Panc1 (cell line): ENCODE data around the gene NEUROG1. TPM values are rescaled to one million over a fixed set of nuclear protein-coding genes. Genes with fewer than 3 reads are reported as not detected.

Source experiments
- ATAC-seq: fragments of 200-7000 bp; cut with Tn5 transposase; 2 replicates; pipeline ENCODE4 v1.9.1; 2020; ENCODE audit warnings: mild to moderate bottlenecking, moderate library complexity
- BruUV-seq: library from RNA; stranded (reverse); fragments of 400-500 nt; replicated peaks from 2 replicates; lab custom pipeline; 2021; lab: Mats Ljungman, UMichigan
- CTCF ChIA-PET: fragments of 300-600 bp; sonication (Branson Sonifier 250); formaldehyde crosslinking; loops from one replicate; lab custom pipeline; 2022; ENCODE audit warnings: antibody characterized with exemption; lab: Charles Lee
- POLR2A ChIA-PET: fragments of 300-600 bp; sonication (Branson Sonifier 250); formaldehyde crosslinking; loops from one replicate; lab custom pipeline; 2022; ENCODE audit warnings: antibody characterized with exemption; lab: Charles Lee
- DNase-seq: peaks from one replicate; pipeline ENCODE4 v3.0.0-alpha.2; 2010; ENCODE audit warnings: low read depth, low spot score
- H3K27ac ChIP-seq: 2 replicates; pipeline ENCODE4 v1.5.1; 2011; ENCODE audit warnings: mild to moderate bottlenecking, low read length, inconsistent platforms
- H3K27me3 ChIP-seq: fragments of 200-500 bp; sonication (Bioruptor generic); 2 replicates; pipeline ENCODE4 v1.6.0; 2014; ENCODE audit warnings: low read length, inconsistent platforms; ENCODE audit not compliant: control insufficient read depth, insufficient read depth
- H3K36me3 ChIP-seq: fragments of 200-500 bp; sonication (Bioruptor generic); 2 replicates; pipeline ENCODE4 v1.5.1; 2014; ENCODE audit warnings: inconsistent platforms, mild to moderate bottlenecking, low read length, moderate library complexity; ENCODE audit not compliant: control insufficient read depth, insufficient read depth
- H3K4me1 ChIP-seq: 2 replicates; pipeline ENCODE4 v1.5.1; 2011; ENCODE audit warnings: inconsistent platforms, mild to moderate bottlenecking, low read length, moderate library complexity; ENCODE audit not compliant: control insufficient read depth, insufficient read depth
- H3K4me3 ChIP-seq, 2 experiments: 2 replicates each; pipeline ENCODE4 v1.5.1; 2011 to 2012; ENCODE audit warnings: low read depth in 2 of 2, low read length in 2 of 2, mild to moderate bottlenecking in 2 of 2, inconsistent platforms in 1 of 2, moderate library complexity in 1 of 2
- H3K9me3 ChIP-seq: fragments of 200-500 bp; sonication (Bioruptor generic); 2 replicates; pipeline ENCODE4 v1.5.1; 2014; ENCODE audit warnings: low read depth, mild to moderate bottlenecking, inconsistent platforms, low read length, moderate library complexity; ENCODE audit not compliant: control insufficient read depth, insufficient read depth
- POLR2AphosphoS5 ChIP-seq: IDR thresholded peaks from 2 replicates; pipeline ENCODE4 v1.6.1; 2012; ENCODE audit warnings: mild to moderate bottlenecking, low read depth, low read length, moderate library complexity
- SIN3A ChIP-seq: IDR thresholded peaks from 2 replicates; pipeline ENCODE4 v1.6.1; 2012; ENCODE audit warnings: low read depth, mild to moderate bottlenecking, low read length, moderate library complexity, borderline replicate concordance; ENCODE audit not compliant: insufficient read depth
- TCF7L2 ChIP-seq: IDR thresholded peaks from 2 replicates; pipeline ENCODE4 v1.6.1; 2011; ENCODE audit warnings: mild to moderate bottlenecking, low read depth, low read length, inconsistent platforms
- in situ Hi-C: cut with HindIII; loops from 2 replicates; pipeline ENCODE4 v1.10.0; 2016; ENCODE audit warnings: low sequenced_read_pairs, low pct_unique_long_range_greater_than_20kb
- intact Hi-C: fragments of 100-400 bp; cut with micrococcal nuclease; formaldehyde crosslinking; loops from one replicate; pipeline ENCODE4 v1.10.0; 2022; ENCODE audit not compliant: unreplicated experiment
- total RNA-seq: library from RNA; stranded (reverse); gene quantifications from one replicate; pipeline ENCODE4 v1.2.1, GENCODE V29; 2021; ENCODE audit not compliant: unreplicated experiment
- TF ChIP-seq, protein P1 (sequence below): fragments of 450-650 bp; IDR thresholded peaks from 2 replicates; pipeline ENCODE4 v1.5.1; 2017; ENCODE audit warnings: mild to moderate bottlenecking
- TF ChIP-seq, protein P2 (sequence below), 2 experiments: IDR thresholded peaks; 2 replicates each; pipeline ENCODE4 v1.6.1; 2011 to 2012; ENCODE audit warnings: low read depth in 2 of 2, control low read depth in 1 of 2, low read length in 1 of 2, mild to moderate bottlenecking in 1 of 2, moderate library complexity in 1 of 2; ENCODE audit not compliant: insufficient read depth in 1 of 2

Gene NEUROG1
- total RNA-seq, 1 experiment from 2014 or later: not detected

DNA sequence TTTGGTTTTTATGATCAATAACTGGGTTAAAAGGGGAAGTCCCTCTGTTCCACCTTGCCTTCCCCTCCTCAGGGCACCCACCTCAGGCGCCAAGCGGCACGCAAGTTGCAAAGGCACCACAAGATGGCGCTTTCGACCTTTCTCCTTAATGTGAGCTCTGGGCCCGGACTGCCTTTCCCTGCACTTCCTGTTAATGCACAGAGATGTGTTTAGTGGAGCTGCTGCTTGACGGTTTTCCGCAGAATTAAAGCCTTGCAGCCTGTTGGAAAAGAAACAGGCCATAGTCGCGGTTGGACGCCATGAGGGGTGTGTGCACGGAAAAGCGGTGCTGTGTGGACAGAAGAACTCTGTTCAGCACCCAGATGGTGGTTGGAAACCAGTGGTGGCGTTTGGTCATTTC lies 25.1 kb upstream of the NEUROG1 start:
- intact Hi-C loops (loop anchor here (5.0 kb wide), 1 partner anchor 166 kb away; no protein-coding TSS in a partner anchor), in situ Hi-C loops (no loop called here)
- Histone ChIP-seq H3K27me3 (peaks cover 15% of the 10 kb centered on the region), H3K9me3 (no peaks in the 10 kb centered on the region), H3K4me1 (no peaks in the 10 kb centered on the region), H3K27ac (no peak overlapping the region), H3K4me3 (no peak overlapping the region), H3K36me3 (no peaks in the 10 kb centered on the region)
- CTCF ChIA-PET: interaction anchor here (0.6 to 1.4 kb wide), 10 partner anchors 9 to 627 kb away, joined by 3 to 12 read pairs (median 5); partner anchors contain the start of gene SLC25A48
- POLR2A ChIA-PET: interaction anchor here (0.5 kb wide), 1 partner anchor 166 kb away, joined by 3 read pairs; no protein-coding TSS in a partner anchor
- no TSS peak for BruUV-seq
- TF ChIP-seq, protein P1, sequence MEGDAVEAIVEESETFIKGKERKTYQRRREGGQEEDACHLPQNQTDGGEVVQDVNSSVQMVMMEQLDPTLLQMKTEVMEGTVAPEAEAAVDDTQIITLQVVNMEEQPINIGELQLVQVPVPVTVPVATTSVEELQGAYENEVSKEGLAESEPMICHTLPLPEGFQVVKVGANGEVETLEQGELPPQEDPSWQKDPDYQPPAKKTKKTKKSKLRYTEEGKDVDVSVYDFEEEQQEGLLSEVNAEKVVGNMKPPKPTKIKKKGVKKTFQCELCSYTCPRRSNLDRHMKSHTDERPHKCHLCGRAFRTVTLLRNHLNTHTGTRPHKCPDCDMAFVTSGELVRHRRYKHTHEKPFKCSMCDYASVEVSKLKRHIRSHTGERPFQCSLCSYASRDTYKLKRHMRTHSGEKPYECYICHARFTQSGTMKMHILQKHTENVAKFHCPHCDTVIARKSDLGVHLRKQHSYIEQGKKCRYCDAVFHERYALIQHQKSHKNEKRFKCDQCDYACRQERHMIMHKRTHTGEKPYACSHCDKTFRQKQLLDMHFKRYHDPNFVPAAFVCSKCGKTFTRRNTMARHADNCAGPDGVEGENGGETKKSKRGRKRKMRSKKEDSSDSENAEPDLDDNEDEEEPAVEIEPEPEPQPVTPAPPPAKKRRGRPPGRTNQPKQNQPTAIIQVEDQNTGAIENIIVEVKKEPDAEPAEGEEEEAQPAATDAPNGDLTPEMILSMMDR: peak; percentile 93
- TF ChIP-seq SIN3A (no peak), TCF7L2 (no peak), POLR2AphosphoS5 (no peak)
- TF ChIP-seq, protein P2, sequence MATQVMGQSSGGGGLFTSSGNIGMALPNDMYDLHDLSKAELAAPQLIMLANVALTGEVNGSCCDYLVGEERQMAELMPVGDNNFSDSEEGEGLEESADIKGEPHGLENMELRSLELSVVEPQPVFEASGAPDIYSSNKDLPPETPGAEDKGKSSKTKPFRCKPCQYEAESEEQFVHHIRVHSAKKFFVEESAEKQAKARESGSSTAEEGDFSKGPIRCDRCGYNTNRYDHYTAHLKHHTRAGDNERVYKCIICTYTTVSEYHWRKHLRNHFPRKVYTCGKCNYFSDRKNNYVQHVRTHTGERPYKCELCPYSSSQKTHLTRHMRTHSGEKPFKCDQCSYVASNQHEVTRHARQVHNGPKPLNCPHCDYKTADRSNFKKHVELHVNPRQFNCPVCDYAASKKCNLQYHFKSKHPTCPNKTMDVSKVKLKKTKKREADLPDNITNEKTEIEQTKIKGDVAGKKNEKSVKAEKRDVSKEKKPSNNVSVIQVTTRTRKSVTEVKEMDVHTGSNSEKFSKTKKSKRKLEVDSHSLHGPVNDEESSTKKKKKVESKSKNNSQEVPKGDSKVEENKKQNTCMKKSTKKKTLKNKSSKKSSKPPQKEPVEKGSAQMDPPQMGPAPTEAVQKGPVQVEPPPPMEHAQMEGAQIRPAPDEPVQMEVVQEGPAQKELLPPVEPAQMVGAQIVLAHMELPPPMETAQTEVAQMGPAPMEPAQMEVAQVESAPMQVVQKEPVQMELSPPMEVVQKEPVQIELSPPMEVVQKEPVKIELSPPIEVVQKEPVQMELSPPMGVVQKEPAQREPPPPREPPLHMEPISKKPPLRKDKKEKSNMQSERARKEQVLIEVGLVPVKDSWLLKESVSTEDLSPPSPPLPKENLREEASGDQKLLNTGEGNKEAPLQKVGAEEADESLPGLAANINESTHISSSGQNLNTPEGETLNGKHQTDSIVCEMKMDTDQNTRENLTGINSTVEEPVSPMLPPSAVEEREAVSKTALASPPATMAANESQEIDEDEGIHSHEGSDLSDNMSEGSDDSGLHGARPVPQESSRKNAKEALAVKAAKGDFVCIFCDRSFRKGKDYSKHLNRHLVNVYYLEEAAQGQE (IDR thresholded peaks at IDR 0.05; ENCODE audit: insufficient read depth in 1 of 2, low read depth in 2 of 2, low read length in 1 of 2): no peak
- DNase-seq (peak; percentile 42), ATAC-seq (peak; percentile 95)

DNA sequence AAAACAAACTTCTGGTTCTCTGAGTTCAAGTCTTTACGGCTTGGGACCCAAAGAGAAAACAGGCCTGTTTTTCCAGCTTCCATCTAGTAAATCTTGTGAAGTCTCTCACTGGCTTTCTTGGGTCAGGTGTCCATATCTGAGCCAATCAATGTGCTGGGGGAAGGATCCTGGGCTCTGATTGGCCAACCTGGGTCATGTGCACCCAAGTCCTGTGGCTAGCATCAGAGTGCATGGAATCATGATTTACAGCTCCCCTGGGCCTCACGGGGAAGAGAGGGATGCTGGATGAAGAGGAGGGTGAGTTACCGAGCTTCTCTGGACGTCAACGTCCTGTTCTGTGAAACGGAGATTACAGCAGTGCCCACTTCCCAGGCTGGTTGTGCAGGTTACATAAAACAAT lies 23.6 kb upstream of the NEUROG1 start:
- Histone ChIP-seq H3K9me3 (no peaks in the 10 kb centered on the region), H3K27ac (no peak overlapping the region), H3K27me3 (peaks cover 15% of the 10 kb centered on the region), H3K4me3 (no peak overlapping the region), H3K36me3 (no peaks in the 10 kb centered on the region), H3K4me1 (no peaks in the 10 kb centered on the region)
- TF ChIP-seq, protein P1: no peak
- no peak for TF ChIP-seq POLR2AphosphoS5
- no peak for TF ChIP-seq TCF7L2
- BruUV-seq: no TSS peak
- in situ Hi-C loops: no loop called here
- no peak for DNase-seq
- intact Hi-C loops: no loop called here
- ChIA-PET POLR2A (no interaction called here), CTCF (no interaction called here)
- ATAC-seq: no peak
